ENCODE data around the gene CTNNA3. TPM values are rescaled to one million over a fixed set of nuclear protein-coding genes. Genes with fewer than 3 reads are reported as not detected.

CTNNA3 gene
- total RNA-seq, 4 donors from 2014 or later: 1.5 to 9.8 (median 4.3) TPM

DNA sequence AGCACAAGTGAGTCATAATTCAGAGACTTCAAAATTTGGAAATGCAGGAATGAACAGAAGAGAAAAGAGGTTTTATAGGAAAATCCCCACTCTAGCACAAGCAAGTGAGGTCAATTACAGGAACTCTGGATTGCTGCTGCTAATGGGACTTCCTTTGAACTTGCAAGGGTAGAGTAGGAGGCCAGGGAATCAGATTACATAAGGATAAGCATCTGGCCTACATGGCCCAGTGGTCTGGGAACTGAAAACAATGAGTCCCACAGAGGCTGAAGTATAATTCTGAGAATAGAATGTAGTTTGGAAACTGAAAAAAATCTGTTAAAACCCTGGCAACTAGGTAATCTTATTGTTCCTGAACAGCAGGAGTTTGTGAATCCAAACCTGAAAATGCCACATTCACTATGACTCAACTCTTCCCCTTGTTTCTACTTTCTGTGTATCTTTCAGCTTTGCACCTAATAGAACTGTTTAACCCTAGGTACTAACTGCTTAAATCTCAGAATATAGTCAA, 66.5 kb downstream of the CTNNA3 start:
- Histone ChIP-seq H3K27ac (no peak overlapping the region), H3K4me1 (no peaks in the 10 kb centered on the region), H3K9me3 (no peaks in the 10 kb centered on the region), H3K4me3 (no peak overlapping the region), H3K27me3 (no peaks in the 10 kb centered on the region), H3K36me3 (no peaks in the 10 kb centered on the region)
- TF ChIP-seq, protein P1, sequence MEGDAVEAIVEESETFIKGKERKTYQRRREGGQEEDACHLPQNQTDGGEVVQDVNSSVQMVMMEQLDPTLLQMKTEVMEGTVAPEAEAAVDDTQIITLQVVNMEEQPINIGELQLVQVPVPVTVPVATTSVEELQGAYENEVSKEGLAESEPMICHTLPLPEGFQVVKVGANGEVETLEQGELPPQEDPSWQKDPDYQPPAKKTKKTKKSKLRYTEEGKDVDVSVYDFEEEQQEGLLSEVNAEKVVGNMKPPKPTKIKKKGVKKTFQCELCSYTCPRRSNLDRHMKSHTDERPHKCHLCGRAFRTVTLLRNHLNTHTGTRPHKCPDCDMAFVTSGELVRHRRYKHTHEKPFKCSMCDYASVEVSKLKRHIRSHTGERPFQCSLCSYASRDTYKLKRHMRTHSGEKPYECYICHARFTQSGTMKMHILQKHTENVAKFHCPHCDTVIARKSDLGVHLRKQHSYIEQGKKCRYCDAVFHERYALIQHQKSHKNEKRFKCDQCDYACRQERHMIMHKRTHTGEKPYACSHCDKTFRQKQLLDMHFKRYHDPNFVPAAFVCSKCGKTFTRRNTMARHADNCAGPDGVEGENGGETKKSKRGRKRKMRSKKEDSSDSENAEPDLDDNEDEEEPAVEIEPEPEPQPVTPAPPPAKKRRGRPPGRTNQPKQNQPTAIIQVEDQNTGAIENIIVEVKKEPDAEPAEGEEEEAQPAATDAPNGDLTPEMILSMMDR (IDR thresholded peaks at IDR 0.05): no peak
- no peak for DNase-seq
- intact Hi-C loops (cut with DNase I; ENCODE audit: low total_unique reads): no loop called here

DNA sequence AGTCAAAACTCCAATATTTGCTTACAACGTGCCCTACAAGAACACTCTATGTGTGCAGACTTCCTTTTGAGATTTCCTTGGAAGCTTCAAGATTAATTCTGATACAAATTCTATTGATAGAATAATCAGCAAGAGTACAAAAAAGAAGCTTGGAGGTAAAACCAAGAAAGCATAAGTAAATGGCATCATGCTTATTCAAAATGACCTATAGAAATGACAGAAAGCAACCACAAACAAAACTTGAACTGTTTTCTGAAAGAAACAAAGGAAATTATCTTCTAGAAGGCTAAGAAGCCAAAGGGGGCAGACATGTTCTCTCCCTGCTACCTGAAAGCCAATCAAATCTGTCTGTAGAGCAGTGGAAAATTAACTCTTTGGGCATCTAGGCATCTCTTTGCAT, 73.0 kb downstream of the CTNNA3 start:
- DNase-seq: no peak
- Histone ChIP-seq H3K4me1 (no peaks in the 10 kb centered on the region), H3K9me3 (no peaks in the 10 kb centered on the region), H3K27ac (no peak overlapping the region), H3K4me3 (no peak overlapping the region), H3K27me3 (no peaks in the 10 kb centered on the region), H3K36me3 (no peaks in the 10 kb centered on the region)
- intact Hi-C loops (cut with DNase I; ENCODE audit: low total_unique reads): no loop called here
- TF ChIP-seq, protein P1 (IDR thresholded peaks at IDR 0.05): no peak
- no peak for TF ChIP-seq POLR2A (IDR thresholded peaks at IDR 0.05)

DNA sequence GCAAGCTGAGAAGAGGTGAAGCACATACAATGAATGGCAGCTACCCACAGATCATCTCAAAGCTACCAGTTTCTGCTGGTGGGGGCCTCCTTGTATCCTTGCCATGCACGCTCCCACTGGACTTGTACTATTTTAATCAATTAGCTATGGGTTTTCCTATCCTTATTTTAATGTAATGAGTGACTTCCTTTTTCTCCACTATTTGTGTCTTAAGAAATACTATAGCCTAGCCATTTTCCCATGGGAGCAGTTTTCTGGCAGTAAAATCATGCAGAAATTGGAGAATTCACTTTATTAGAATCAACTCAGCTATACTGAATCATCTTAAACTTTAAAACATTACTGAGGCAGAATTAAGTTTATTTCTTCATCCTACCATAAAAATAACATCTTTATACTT, 73.5 kb downstream of the CTNNA3 start:
- H3K27me3 ChIP-seq: no peaks in the 10 kb centered on the region

DNA sequence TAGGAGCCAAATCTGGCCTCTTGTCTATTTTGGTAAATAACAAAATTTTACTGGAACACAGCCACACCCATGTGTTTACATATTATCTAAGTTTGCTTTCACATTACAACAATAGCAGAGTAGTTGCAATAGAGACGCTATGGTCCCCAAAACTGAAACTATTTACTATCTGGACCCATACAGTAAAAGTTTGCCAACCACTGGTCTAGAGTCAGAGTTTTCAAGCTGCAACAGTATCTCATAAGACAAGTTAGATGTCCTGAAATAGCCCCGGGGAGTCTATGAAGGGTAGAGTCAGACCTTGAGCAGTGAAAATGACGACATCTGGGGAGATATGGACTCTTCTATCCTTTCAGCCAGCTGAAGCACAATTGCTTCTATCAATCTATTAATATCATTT, 74.2 kb downstream of the CTNNA3 start:
- H3K27me3 ChIP-seq: no peaks in the 10 kb centered on the region
- H3K36me3 ChIP-seq: no peaks in the 10 kb centered on the region
- H3K4me3 ChIP-seq: no peak overlapping the region
- intact Hi-C loops (cut with DNase I; ENCODE audit: low total_unique reads): no loop called here
- no peak for TF ChIP-seq POLR2A (IDR thresholded peaks at IDR 0.05)
- TF ChIP-seq, protein P1 (IDR thresholded peaks at IDR 0.05): no peak
- H3K27ac ChIP-seq: no peak overlapping the region
- DNase-seq: no peak
- no peaks in the 10 kb centered on the region for H3K9me3 ChIP-seq
- H3K4me1 ChIP-seq: no peaks in the 10 kb centered on the region

More for the DNA sequence above, 73.5 kb downstream of the CTNNA3 start:
- no peak for DNase-seq
- H3K4me1 ChIP-seq: no peaks in the 10 kb centered on the region
- H3K9me3 ChIP-seq: no peaks in the 10 kb centered on the region
- TF ChIP-seq, protein P1 (IDR thresholded peaks at IDR 0.05): no peak
- no peak overlapping the region for H3K4me3 ChIP-seq
- intact Hi-C loops (cut with DNase I; ENCODE audit: low total_unique reads): no loop called here
- H3K36me3 ChIP-seq: no peaks in the 10 kb centered on the region
- H3K27ac ChIP-seq: no peak overlapping the region

DNA sequence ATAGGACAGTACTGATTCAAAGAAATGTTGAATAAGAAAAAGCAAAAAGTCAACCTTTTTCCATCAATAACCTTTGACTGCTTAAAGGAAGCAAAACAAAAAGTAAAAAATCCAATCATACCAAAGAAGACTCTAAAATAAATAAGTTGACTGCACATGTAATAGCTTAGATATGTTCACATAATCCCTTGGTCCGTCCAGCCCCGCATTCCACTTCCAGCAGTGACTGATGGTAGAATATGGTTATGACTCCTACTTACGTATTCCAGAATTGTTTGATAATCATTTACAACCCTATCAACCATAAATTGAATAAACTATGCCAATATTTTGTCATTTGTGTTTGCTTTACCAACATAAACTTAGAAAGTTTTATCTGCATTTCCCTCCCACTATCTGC, 77.9 kb downstream of the CTNNA3 start:
- Histone ChIP-seq H3K9me3 (no peaks in the 10 kb centered on the region), H3K4me1 (no peaks in the 10 kb centered on the region), H3K4me3 (no peak overlapping the region), H3K27ac (no peak overlapping the region), H3K36me3 (no peaks in the 10 kb centered on the region), H3K27me3 (no peaks in the 10 kb centered on the region)
- no peak for DNase-seq
- TF ChIP-seq, protein P1 (IDR thresholded peaks at IDR 0.05): no peak
- no peak for TF ChIP-seq POLR2A (IDR thresholded peaks at IDR 0.05)
- intact Hi-C loops (cut with DNase I; ENCODE audit: low total_unique reads): no loop called here

Data from uterus (tissue), 4 donors.